DOHH2 (cell line): ENCODE data around the gene PWP1.

Source experiments
- CTCF ChIP-seq: fragments of 200-600 bp; sonication (generic); IDR thresholded peaks from one replicate; pipeline ENCODE4 v1.5.1; 2014; ENCODE audit warnings: antibody characterized with exemption, mild to moderate bottlenecking, low read depth, low read length; ENCODE audit not compliant: poor library complexity, severe bottlenecking
- EZH2phosphoT487 ChIP-seq: fragments of 200-600 bp; sonication (generic); IDR thresholded peaks from 2 replicates; pipeline ENCODE4 v1.6.1; 2017; ENCODE audit warnings: borderline replicate concordance, mild to moderate bottlenecking, antibody characterized with exemption, low read length, moderate library complexity, mixed read lengths

- TF ChIP-seq EZH2phosphoT487 (no peak), CTCF (no peak)
These were observed 28.5 kb upstream of the PWP1 start for GRCh38 chr12:107657133-107657532.
